ENCODE data around the gene WDPCP.

- TF ChIP-seq, protein P1, sequence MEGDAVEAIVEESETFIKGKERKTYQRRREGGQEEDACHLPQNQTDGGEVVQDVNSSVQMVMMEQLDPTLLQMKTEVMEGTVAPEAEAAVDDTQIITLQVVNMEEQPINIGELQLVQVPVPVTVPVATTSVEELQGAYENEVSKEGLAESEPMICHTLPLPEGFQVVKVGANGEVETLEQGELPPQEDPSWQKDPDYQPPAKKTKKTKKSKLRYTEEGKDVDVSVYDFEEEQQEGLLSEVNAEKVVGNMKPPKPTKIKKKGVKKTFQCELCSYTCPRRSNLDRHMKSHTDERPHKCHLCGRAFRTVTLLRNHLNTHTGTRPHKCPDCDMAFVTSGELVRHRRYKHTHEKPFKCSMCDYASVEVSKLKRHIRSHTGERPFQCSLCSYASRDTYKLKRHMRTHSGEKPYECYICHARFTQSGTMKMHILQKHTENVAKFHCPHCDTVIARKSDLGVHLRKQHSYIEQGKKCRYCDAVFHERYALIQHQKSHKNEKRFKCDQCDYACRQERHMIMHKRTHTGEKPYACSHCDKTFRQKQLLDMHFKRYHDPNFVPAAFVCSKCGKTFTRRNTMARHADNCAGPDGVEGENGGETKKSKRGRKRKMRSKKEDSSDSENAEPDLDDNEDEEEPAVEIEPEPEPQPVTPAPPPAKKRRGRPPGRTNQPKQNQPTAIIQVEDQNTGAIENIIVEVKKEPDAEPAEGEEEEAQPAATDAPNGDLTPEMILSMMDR (conservative IDR thresholded peaks at IDR 0.05; ENCODE audit: low read length) = peak; percentile 38; the same call in 1 of the 2 replicates
- TF ChIP-seq EZH2phosphoT487 (IDR thresholded peaks at IDR 0.05; ENCODE audit: borderline replicate concordance, low read depth, low read length) = no peak
These were observed 6.4 kb upstream of the WDPCP start for GRCh38 chr2:63594660-63595059.

Data from OCI-LY7 (cell line).